HG02973 (cell line): Measurements from ENCODE around the gene FREM2.

Experiments used
- ATAC-seq: cut with Tn5 transposase; IDR thresholded peaks from one replicate; pipeline ENCODE4 v1.9.1; 2021; ENCODE audit warnings: moderate library complexity; ENCODE audit not compliant: unreplicated experiment

Gene FREM2

DNA sequence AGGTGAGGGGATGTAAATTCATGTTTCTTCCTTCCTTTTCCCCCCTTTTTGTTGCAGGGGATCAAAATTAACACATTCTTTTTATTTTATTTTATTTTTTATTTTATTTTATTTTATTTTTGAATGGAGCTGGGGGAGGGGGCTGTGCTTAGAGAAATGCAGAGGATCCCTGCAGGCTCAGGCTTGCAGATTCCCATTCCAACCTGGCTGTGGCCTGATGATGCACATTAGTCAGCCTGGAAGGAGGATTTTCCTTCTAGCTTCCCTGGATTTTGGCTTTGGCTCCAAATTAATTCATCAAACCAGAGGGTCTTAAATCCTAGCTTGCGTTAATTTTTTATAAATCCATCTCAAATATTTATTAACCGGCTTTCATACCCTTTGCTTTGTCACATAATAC, 67.0 kb downstream of the FREM2 start:
- ATAC-seq: no peak

DNA sequence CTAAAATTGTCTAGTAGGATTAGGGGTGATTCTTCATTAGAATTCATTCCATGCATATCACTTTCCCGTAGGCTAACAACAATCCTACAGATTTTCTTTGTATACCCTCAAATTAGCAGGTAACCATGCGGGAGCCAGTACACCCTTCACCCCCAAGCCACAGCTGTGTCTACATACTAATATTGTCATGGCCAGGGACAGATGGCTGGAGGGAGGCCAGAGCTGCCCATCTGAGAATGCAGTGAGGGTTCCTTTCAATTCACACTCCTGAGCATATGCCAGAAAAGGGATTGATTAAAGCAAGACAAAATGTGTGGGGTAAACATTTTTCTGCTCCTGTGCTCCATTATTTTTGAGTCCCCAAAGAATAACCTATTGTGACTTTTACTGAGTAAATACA, 68.9 kb downstream of the FREM2 start:
- ATAC-seq: no peak

DNA sequence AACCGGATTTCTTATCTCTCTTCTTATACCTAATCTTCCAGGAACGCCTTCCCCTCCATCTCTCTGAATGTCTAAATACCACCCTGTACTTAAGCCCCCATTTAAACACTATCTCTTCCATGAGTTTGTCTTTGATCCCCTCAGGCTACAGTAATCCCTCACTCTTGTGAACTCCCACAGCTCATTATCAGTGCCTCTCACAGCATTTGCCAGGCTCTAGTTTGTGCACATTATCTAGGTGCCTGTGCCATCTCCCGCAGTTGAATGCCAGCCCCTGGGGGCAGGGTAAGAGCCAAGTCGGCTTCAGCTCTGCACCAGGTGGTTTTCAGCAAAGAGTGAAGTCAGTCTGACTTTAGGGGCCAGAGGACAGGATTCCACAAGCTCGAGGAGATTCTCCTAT, 71.4 kb downstream of the FREM2 start:
- ATAC-seq: no peak

DNA sequence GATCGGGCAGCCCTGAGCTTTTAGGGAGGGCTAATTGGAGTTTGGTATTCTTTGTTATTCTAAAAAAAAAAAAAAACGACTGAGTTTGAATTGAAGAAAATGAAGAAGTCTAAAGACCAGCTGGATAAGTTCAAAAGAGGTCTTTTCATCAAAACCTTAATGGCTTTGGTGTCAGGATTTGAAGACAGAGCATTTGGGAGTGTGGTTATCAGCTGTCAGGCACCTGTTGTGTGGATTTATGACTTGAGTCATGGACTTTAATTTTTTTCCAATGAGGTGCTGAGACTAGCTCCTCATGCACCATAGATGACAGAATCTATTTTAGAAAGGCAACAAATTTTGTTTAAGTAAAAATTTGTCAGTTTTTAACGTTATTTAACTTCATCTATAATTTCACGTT, 72.5 kb downstream of the FREM2 start:
- ATAC-seq: no peak

DNA sequence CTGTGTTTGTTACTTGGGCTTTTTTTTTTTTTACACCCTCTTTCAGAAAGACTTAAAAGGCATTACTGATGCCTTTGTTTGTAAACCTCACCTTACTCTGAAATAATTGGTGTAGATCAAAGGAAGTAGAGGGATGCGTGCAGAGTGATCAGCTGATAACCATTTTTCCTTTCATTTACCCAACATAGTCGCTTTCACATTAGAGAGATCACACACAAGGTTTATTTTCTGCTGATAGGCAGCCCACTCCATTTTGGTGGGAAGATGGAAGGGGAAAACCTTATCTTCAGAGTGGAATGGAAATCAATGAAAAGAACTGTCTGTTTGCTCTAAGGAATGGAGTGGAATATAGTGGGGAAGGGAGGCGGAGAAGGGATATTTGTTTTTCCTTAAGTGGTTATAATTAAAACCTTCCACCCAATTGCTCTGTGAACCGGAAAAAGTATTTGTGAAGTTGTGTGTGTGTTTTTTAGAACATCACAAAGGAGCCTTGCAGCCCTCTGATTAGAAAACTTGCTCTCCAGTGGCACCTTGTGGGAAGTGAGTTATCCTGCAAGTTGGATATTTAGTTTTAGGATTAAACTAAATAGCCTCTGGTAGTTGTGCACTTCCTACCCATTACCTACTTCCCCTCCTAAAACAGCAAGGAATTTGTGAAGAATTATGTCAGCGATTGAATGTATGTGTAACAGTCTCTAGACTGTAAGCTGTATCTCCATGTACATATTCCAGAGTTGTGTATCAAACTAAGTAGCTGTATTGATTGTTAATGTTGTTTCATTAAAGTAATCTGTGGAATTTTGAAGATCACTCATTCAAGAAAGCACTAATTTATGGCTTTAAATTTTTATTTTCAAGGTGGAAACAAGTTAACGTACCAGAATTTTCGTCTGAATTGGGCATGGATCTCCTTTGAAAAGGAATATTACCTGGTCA, 76.8 kb downstream of the FREM2 start:
- ATAC-seq: no peak

DNA sequence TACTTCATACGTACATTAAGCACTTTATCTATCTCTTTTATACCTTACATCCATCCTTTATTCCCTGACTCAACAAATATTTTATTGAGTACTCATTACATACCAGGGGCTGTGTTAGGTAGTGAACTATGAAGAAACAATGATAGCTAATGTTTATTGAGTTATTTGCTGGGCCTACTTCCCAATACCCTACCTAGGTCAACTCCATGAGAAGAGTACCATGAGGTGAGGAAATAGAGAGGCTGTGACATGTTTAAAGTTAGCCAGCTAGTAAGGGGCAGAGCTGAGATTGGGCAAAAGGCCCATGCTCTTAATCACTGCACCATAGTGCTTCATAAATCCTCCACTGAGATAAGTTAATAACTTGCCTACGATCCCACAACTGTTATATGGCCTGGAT, 79.9 kb downstream of the FREM2 start:
- no peak for ATAC-seq

DNA sequence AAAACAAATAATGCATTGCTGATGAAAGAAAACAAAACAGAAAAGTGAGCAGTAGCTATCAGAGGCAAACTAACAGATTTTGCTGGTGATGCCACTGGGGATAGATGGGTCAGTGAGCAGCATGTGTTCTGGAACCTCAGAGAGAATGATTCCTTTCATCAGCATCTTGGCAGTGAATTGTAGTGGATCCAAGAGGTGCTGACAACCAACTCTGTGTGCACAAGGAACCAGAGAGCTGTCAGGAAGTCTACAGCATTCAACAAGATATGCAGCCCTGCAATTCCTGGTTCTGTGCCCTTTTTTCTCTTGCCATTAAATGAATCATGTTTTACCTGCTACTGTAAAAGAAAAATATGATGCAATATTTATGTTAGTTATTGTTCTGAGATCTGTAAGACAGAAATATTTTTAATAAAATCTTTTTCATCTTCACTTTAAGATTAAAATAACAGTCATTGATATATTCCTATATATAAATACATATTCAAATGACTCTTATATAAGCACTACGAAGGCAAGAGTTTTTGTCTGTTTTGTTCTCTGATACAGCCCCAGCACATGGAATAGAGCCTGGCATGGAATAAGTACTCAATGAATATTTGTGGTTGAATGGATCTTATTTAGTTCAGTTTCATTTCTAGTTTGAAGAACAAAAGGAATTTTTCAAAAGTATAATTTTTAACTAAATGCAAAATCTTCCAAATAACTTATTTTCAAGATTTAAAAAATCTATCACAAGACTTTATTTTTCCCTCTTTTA, 80.8 kb downstream of the FREM2 start:
- no peak for ATAC-seq

DNA sequence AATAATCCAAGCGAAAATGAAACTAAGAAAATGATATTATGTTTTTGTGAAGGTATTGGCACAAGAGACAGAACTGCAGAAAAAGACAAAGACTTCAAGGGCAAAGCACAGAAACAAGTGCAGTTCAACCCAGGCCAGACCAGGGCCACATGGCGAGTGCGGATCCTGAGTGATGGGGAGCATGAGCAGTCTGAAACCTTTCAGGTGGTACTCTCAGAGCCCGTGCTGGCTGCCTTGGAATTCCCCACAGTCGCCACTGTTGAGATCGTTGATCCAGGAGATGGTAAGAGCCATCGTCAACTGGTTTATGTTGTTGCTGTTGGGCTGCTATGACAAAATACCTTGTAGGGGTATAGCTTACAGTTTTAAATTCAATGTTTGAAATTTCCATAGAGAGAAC, 82.6 kb downstream of the FREM2 start:
- no peak for ATAC-seq

DNA sequence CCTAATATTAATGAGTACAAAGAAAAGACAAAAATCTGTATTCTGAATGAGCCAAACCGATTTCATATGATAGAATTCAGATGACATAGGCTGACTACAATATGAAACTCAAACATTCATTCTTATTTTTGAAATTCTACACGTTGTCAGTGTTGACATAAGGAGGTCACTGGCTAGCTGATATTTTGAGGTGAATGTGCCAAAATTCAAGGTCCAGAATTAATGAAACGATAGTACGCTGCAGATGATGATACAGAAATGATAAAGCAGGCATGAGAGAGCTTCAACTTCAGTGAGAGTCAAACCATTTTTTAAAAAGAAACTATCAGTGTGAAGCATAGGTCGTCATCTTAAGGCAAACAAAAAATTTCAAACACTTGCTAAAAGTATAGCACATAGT, 88.2 kb downstream of the FREM2 start:
- no peak for ATAC-seq

DNA sequence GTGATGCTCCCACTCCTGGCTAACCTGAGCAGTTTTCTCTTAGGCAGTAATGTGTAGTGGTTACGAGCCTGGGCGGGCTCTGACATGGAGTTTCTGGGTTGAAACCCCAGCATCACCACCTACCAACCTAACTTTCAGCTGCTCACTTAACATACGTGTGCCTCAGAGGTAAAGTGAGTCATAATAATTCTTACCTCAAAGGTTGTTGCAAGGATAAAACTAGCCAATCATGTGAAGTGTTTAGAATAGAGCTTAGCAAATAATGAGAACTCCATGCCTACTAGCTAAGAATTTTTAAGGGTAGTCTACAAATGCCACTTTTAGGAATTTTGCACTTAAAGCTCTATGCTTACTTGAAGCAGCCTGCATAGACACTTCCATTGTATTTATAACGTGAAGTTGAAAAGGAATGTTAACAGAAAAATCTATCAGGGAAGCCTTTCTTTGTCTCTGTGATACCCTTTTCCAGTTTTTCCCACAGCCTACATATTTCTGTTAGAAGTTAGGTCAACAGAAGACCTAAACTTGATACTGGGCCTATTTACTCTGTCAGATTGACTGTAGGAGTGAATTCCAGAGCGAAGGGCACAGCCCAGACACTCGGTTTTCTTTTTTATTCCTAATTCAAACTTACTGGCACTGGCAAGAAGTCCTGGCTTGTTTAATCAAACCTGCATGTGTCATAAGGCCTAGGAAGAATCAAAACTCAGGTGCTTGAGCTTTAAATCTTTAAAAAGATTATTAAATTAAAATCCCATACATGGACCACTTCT, 90.7 kb downstream of the FREM2 start:
- ATAC-seq: no peak

DNA sequence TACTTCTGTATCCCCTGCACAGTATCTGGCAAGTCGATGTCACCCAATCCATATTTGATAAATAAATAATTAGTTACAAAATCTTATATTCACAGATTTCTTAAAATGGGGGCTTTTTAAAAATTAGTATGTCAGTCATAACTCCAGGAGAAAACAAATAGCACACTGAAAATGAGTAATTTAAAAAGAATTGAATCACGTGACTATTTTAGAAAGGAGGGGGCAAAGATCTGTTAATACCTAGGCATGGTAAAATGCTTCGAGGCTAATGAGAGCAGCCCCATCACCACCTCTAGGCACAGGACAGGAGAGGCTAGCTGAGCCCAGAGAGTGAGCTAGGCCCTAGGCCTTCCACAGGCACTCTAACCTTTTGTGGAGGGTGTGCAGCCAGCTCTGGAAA, 94.7 kb downstream of the FREM2 start:
- ATAC-seq: no peak

DNA sequence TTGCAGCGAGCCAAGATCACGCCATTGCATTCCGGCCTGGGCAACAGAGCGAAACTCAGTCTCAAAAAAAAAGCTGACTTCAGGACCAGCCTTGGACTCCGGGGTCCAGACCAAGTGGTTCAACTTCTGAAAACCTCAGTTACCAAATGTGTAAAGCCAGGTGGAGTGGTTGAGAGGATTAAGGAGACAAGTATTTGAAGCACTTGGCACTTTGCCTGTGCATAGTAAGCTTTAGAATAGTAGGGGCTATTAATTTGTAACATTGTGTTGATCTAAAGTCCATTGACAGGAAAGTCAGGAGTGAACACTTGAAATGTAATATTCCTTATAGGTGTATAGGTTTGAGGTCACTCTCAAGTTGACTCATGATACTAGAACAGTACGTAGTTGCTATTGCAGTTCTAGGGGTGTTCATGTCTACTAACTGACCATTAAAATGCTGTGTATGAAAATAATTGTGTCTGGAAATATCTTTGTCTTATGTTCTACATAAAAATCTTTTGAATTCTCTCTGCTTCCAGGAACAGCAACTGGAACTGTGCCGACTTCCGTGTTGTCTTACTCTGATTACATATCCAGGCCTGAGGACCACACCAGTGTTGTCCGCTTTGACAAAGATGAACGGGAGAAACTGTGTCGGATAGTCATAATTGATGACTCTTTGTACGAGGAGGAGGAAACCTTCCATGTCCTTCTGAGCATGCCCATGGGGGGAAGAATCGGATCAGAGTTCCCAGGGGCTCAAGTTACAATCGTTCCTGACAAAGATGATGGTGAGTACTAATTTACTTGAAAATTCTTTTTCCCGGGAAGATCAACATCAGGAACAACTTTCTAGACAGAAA, 97.4 kb downstream of the FREM2 start:
- no peak for ATAC-seq

DNA sequence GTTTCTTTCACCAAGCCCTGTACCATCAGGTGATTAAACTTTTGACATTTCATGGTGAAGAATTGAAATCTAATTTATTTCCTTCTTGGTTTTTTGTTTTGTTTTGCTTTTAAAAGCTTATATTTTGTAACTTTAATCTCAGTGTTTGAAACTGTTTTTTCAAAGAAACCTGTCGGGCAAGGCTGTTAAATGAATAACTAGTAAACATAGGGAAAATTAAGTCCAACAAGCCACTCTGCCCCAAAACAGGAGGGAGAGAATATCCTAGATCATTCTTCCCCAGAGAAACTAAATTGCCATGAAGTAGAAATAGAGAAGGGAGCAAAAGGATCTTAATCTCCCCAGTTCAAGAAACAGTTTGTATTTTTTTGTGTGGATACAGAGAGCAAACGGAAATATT, 98.2 kb downstream of the FREM2 start:
- ATAC-seq: no peak

DNA sequence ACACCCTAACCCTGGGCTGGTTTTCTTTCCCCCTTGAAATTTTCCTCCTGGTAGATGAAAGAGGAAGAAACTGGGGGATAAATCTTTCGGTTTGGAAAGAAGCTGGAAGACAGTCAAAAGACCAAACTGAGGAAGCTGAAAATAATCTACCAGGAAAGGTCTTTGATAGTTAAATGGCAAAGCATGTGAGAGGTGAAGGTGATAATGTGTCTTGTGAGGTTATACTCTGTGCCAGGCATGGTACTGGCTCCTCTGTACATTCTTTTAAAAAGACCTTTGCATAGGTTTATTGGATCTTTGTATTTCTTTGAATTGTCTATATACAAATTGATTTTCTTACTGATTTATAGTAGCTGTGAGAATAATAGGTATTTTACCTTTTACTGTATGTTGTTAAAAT, 98.6 kb downstream of the FREM2 start:
- ATAC-seq: no peak

DNA sequence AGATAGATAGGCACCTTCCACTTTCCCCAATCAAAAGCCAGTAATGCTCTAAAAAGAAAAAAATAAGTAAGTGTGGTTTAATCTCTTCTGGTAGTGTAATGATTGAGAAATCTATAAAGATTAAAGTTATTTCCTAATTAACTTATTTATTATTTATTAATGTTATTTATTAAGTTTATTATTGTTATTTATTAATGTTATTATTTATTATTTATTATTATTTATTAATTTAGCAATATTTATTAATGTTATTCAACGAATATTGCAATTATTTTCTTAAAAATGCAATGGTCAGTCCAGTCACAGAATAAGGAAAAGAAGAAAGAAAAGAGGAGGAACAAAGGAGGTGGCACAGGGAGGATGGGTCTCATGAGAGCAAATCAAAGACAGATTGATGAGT, 100.7 kb downstream of the FREM2 start:
- no peak for ATAC-seq

DNA sequence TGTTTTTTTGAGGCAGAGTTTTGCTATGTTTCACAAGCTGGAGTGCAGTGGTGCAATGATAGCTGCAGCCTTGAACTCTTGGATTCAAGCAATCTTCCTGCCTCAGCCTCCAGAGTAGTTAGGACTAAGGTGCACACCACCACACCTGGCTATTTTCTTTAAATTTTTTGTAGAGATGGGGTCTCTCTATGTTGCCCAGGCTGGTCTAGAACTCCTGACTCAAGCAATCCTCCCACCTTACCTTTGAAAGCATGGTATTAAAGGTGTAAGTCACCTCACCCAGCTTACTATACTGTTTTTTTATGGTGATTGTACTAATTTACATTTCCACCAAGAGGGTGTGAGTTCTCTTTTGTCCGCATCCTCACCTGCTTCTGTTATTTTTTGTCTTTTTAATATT, 110.0 kb downstream of the FREM2 start:
- no peak for ATAC-seq

DNA sequence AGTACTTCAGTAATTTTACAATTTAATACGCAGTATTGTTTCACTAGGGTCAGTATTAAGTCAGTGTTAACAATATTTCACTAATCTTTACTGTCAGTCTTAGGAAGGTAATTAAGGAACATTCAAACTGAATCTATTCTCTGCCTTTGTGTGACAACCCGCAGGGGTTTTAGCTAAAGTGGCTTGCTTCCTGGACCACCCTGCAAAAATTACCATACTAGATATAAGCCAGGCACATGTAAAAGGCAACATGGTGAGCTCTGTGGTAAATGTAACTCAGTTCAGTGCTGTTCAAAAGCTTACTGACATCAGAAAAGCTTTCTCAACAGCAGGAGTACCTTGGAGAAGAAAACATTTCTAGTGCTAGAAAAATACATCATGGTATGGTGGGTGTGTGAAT, 116.7 kb downstream of the FREM2 start:
- ATAC-seq: no peak

DNA sequence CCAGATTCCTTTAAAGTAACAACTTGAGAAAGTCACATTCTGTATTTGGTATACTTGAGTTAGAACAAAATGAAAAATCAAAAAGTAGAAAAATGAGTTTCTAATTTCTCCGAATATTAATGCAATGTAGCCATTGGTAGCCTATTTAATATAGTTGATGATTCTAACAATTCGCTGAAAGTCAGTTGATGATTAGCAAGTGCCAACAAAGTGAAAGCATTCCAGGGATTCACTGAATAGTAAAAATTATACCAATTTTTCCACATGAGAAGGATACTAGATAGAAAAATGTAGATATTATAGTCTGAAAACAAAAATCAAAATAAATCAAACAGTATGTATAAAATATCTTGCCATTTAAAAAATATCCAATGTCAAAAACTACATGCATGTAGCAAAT, 117.2 kb downstream of the FREM2 start:
- ATAC-seq: no peak

DNA sequence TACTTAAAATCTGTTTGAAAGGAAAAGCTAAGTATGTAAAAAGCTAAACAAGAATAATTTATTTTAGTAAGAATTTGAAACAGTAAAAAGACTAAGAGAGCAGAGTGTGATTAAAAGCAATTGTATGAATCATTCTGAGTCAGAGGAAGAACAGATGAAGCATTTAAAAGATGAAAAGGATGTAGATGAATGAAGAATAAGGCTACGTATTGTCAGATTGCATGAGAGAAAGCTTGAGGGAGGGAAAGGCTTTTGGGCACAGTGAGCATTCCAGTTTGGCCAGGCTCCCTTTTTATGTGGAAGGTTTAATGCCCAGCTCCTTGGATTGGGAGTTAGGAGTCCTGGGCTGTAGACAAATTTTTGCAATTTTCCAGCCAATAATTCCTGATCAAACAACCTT, 117.7 kb downstream of the FREM2 start:
- ATAC-seq: no peak

DNA sequence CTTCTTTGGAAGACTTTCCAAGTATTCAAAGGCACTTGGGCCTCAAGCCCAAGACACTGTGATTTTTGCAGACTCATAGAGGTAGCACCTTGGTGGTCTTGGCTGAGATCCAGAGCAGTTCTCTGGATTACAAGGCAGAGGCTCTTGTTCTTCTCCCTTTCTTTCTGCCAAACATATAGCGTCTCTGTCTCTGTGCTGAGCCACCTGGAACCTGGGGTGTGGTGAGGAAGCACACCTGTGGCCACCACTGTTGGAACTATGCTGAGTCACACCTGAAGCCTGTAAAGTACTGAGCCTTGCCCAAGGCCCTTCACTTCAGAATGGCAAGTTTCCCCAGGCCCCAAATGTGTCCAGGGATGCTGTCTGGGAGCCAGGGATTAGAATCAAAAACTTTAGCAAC, 127.5 kb downstream of the FREM2 start:
- ATAC-seq: no peak

DNA sequence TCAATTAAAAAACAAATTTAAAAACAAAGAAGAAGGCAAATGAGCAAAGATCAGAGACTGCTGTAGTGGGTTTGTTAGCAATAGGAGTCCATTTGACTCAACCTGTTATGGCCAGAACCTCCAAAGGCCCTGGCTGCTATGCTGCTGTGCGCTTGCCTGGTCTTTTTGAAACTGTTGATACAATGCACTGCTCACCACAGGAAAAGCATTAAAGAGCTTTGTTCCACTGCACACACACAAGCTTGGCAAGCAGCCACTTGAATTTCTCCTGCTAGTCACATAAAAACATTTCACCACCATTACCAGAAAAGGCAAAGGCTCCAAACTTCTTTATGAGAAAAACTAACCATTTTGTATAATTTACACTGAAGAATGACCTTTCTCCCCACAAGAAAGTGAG, 132.2 kb downstream of the FREM2 start:
- no peak for ATAC-seq
